ENCODE results near the gene CDC37. TPM values are rescaled to one million over a fixed set of nuclear protein-coding genes. Genes with fewer than 3 reads are reported as not detected.

The CDC37 gene
- total and polyA plus RNA-seq, 2 of the 4 experiments (the other 2 are of a cell fraction) = 209 to 650 TPM

- no peak overlapping the region for H4K8ac ChIP-seq (ENCODE audit: low read depth in 2 of 2, low read length in 2 of 2)
- H3K14ac ChIP-seq (replicated peaks; ENCODE audit: low read depth, low read length) = no peak overlapping the region
- no peaks in the 10 kb centered on the region for H3K4me1 ChIP-seq (ENCODE audit: control insufficient read depth, insufficient read depth, low read length)
- H4K91ac ChIP-seq (ENCODE audit: insufficient read depth, low read depth, low read length) = no peak overlapping the region
- TF ChIP-seq MAFK (IDR thresholded peaks at IDR 0.05; ENCODE audit: low read depth, low read length) = no peak
- TF ChIP-seq CTCF (conservative IDR thresholded peaks at IDR 0.05; ENCODE audit: low read depth, low read length) = 0 out of 2 replicates have a peak, but pooled peaks have one; percentile 17
- TF ChIP-seq ELK1 (IDR thresholded peaks at IDR 0.05; ENCODE audit: borderline replicate concordance, low read depth, low read length) = no peak
- no peak for TF ChIP-seq CHD1 (IDR thresholded peaks at IDR 0.05; ENCODE audit: low read depth, low read length)
- no peak for TF ChIP-seq MXI1 (IDR thresholded peaks at IDR 0.05; ENCODE audit: borderline replicate concordance, low read depth, low read length)
- no peak for TF ChIP-seq NFE2L2 (IDR thresholded peaks at IDR 0.05; ENCODE audit: low read depth, low read length)
- TF ChIP-seq RCOR1 (IDR thresholded peaks at IDR 0.05; ENCODE audit: insufficient replicate concordance, low read length) = no peak
- ATAC-seq (ENCODE audit: low read depth) (no peak), DNase-seq (no peak)
- no peak overlapping the region for H3K4me2 ChIP-seq (ENCODE audit: low read depth, low read length)
- no TSS peak for BruUV-seq (replicated peaks)
- no peak overlapping the region for H3K9ac ChIP-seq (ENCODE audit: low read depth, low read length)
- no peaks in the 10 kb centered on the region for H3K9me3 ChIP-seq (ENCODE audit: control insufficient read depth, insufficient read depth, low read length)
- ChIA-PET CTCF (interaction anchor here (1.2 to 2.6 kb wide), 4 partner anchors 119 to 459 kb away, joined by 4 to 12 read pairs (median 10); partner anchors contain the start of gene ICAM1), POLR2A (ENCODE audit: unreplicated experiment) (no interaction called here)
- peaks cover 17% of the 10 kb centered on the region for H4K20me1 ChIP-seq (ENCODE audit: insufficient read depth, low read length)
- in situ Hi-C loops (cut with MboI; ENCODE audit: low sequenced_read_pairs) (loop anchor here (5.0 to 10.0 kb wide), 2 partner anchors 128 to 465 kb away; no protein-coding TSS in a partner anchor), dilution Hi-C loops (cut with HindIII; ENCODE audit: low sequenced_read_pairs, unreplicated experiment) (no loop called here), intact Hi-C loops (cut with micrococcal nuclease) (loop anchor here (1.0 kb wide), 3 partner anchors 121 to 459 kb away; no protein-coding TSS in a partner anchor)
- H4K5ac ChIP-seq (ENCODE audit: low read depth, low read length) = no peak overlapping the region
- no peaks in the 10 kb centered on the region for H3K27me3 ChIP-seq (ENCODE audit: control insufficient read depth, insufficient read depth, low read length)
- no peak overlapping the region for H2BK15ac ChIP-seq (ENCODE audit: low read depth, low read length)
- no peak overlapping the region for H3K56ac ChIP-seq (ENCODE audit: extremely low read depth, insufficient read depth, low read length)
- no peak overlapping the region for H2BK5ac ChIP-seq (ENCODE audit: low read depth, low read length, poor library complexity, severe bottlenecking)
- no peak overlapping the region for H3K27ac ChIP-seq (ENCODE audit: insufficient read depth, low read length)
- H3K9me1 ChIP-seq (ENCODE audit: insufficient read depth, low read length) = no peaks in the 10 kb centered on the region
- no peak overlapping the region for H2AFZ ChIP-seq (replicated peaks; ENCODE audit: low read length, poor library complexity)
- peaks cover 27% of the 10 kb centered on the region for H3K36me3 ChIP-seq (ENCODE audit: control insufficient read depth, insufficient read depth, low read length)
- H3K4me3 ChIP-seq (ENCODE audit: insufficient read depth, low read depth, low read length) = no peak overlapping the region
- H2BK20ac ChIP-seq (ENCODE audit: low read depth, low read length) = no peak overlapping the region
- no peak overlapping the region for H2BK120ac ChIP-seq (ENCODE audit: low read depth, low read length)
- H2AK9ac ChIP-seq (replicated peaks; ENCODE audit: low read depth, low read length, poor library complexity) = peak overlapping the region; percentile 13
- H3K79me1 ChIP-seq (ENCODE audit: low read depth in 1 of 2, low read length in 2 of 2) = peaks cover 0 to 3% of the 10 kb centered on the region in 2 experiments; a peak in 1 of 4 replicates
- no peak overlapping the region for H3K4ac ChIP-seq (ENCODE audit: low read depth, low read length)
- H3K18ac ChIP-seq (ENCODE audit: low read depth, low read length) = no peak overlapping the region
- no peak overlapping the region for H2AK5ac ChIP-seq (ENCODE audit: low read depth, low read length)
- H3K23ac ChIP-seq (ENCODE audit: low read depth, low read length) = no peak overlapping the region
- 70% methylated on average over 2 of the region's 12 CpGs; no CpG with 5 or more reads in 1 of the 2 experiments for WGBS, 2 experiments (ENCODE audit: extremely low coverage in 2 of 2, insufficient read length in 1 of 2)
These were observed 13.5 kb downstream of the CDC37 start for GRCh38 chr19:10389863-10390262.

Data from IMR-90 (cell line).